Smooth muscle cell of the coronary artery (primary cell): ENCODE measurements around the gene ASPHD2. TPM values are rescaled to one million over a fixed set of nuclear protein-coding genes. Genes with fewer than 3 reads are reported as not detected.

Experiments used
- total RNA-seq: library from RNA; depleted of rRNA; stranded (reverse); fragments of >200 nt; gene quantifications from 2 replicates; pipeline ENCODE4 v1.2.3, GENCODE V29; 2014; ENCODE audit warnings: low replicate concordance

Gene ASPHD2, protein sequence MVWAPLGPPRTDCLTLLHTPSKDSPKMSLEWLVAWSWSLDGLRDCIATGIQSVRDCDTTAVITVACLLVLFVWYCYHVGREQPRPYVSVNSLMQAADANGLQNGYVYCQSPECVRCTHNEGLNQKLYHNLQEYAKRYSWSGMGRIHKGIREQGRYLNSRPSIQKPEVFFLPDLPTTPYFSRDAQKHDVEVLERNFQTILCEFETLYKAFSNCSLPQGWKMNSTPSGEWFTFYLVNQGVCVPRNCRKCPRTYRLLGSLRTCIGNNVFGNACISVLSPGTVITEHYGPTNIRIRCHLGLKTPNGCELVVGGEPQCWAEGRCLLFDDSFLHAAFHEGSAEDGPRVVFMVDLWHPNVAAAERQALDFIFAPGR
- 1.5 and 3.7 TPM in 2 replicates for total RNA-seq

DNA sequence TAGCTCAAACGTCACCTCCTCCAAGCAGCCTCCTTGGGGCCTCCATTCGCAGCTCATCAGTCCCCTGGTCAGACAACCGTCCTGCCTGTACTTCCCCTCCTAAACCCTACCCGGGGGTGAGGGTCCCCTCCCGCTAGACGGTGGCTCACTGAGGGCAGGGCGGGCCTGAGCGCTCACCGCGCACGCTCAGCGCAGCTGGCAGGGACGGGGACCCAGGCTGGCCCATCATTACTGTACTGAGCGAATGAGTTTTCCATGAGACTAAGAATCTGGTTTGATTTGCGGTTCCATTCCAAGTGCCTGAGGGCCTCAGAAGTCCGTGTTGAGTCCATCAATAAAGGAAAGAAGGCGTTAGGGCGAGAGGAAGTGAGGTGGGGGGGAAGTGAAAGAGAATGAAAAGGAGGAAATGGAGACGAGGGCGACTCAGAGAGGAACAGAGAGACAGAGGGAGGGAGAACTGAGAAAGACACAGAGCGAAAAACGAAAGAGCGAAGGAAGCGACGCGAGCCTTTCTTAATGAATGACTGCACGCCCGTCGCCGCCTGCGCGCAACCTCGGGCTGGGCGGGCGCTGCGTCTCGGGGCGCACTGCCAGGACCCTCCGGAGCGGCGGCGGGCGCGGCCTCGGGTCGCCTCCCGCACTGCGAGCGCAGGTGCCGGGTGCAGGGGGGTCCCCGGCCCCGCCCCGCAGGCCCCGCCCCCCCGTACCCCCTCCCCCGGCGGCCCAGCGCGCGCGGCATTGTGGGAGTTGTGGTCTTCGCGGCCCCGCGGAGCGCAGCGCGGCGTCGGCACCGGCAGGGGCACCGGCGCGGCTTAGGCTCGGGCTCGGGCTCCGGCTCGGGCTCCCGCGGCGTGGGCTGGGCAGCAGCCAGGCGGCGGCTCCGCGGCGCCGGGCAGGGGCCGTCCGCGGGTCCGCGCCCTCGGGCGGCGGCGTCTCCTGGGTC lies at the start of gene ASPHD2:
TSS of gene ASPHD2 (plus strand) at position 746 of the 943 bp plus-strand sequence. CDS start 4,356 bp downstream, outside the sequence.

DNA sequence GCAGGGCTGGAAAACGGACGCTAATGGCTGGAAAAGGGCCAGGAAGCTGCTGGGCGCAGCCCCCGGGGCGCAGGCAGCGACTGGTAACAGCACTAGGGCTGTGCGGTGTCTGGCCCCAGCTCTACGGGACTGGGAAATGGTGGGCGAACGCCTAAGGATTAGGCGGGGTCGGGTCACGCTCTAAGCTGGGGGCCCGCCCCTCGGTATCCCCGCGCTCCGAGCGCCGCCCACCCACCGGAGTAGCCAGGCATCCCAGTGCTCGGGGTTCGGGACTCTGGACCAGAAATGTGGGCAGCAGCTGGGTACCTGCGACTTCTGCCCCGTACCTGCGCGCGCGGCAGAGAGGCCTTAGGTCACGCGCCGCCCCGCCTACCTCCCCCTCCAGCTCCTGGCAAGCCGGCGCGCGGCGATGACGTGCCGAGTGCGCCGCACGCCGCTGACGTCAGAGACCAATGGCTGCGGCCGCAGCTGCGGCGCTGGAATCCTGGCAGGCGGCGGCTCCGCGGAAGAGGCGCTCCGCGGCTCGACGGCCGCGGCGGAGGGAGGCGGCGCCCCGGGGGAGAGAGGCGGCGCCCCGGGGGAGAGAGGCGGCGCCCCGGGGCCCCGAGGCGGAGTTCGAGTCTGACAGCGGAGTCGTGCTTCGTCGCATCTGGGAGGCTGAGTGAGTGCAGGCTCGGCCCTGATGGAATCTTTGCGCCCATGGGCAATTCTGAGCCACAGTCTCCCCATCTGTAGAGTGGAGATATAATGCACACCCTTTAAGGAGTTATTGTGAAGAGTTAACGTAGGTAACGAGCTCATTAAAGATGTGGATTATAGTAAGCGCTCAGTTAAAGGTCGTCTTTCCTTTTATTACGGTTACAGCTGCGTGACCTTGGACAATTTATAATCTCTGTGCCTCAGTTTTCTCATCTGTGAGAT lies 54.6 kb downstream of the ASPHD2 start, which contains the start of the genes HPS4 and SRRD:
TSS of gene HPS4 (minus strand) at position 345 of the 921 bp plus-strand sequence. CDS start 2,021 bp downstream, outside the sequence.
TSS of gene SRRD (plus strand) at position 439 of the 921 bp plus-strand sequence. CDS start at position 453, 14 bp downstream.

Other genes with a start within 250 kb of the ASPHD2 start
- gene HPS4, start 54.5 kb downstream of the ASPHD2 start, total RNA-seq = 21.9 and 25.3 TPM in 2 replicates
- gene SRRD, start 54.6 kb downstream of the ASPHD2 start, total RNA-seq = 9.8 and 15.6 TPM in 2 replicates
- gene TFIP11, start 83.2 kb downstream of the ASPHD2 start, total RNA-seq = 31.0 and 74.1 TPM in 2 replicates
- 30.1 and 70.8 TPM in 2 replicates for gene TPST2, start 160.9 kb downstream of the ASPHD2 start, total RNA-seq
- gene CRYBB1, start 188.8 kb downstream of the ASPHD2 start, total RNA-seq = not detected in 2 replicates
- gene CRYBA4, start 192.7 kb downstream of the ASPHD2 start, total RNA-seq = not detected in 2 replicates
- gene MIAT, start 228.3 kb downstream of the ASPHD2 start, total RNA-seq = 0.94 and 1.2 TPM in 2 replicates